HepG2 (cell line): ENCODE results near the gene IL17C. TPM values are rescaled to one million over a fixed set of nuclear protein-coding genes. Genes with fewer than 3 reads are reported as not detected.

Source experiments
- ATAD3A ChIP-seq: sonication (generic); formaldehyde crosslinking; IDR thresholded peaks from 2 replicates; pipeline ENCODE4 v1.4.0; 2020; ENCODE audit warnings: missing genetic modification reagents
- ATF4 ChIP-seq, 2 experiments: fragments of 450-650 bp in 1 of 2; sonication (generic) in 1 of 2; formaldehyde crosslinking; IDR thresholded peaks; 2 replicates each; pipeline versions ENCODE4 v1.5.0 to v1.8.0; 2020 to 2022; ENCODE audit warnings: mild to moderate bottlenecking in 1 of 2, missing genetic modification reagents in 1 of 2
- DMTF1 ChIP-seq: sonication (generic); formaldehyde crosslinking; IDR thresholded peaks from 2 replicates; pipeline ENCODE4 v1.4.0; 2020; ENCODE audit warnings: mild to moderate bottlenecking, missing genetic modification reagents
- FOXO4 ChIP-seq: sonication (generic); formaldehyde crosslinking; conservative IDR thresholded peaks from 2 replicates; pipeline ENCODE4 v1.8.1; 2023; ENCODE audit warnings: missing genetic modification reagents
- JUNB ChIP-seq: sonication (generic); formaldehyde crosslinking; IDR thresholded peaks from 2 replicates; pipeline ENCODE4 v1.8.0; 2022; ENCODE audit warnings: missing genetic modification reagents, mild to moderate bottlenecking, borderline replicate concordance
- KAT7 ChIP-seq: IDR thresholded peaks from 2 replicates; pipeline ENCODE4 v1.6.1; 2018; ENCODE audit warnings: borderline replicate concordance, missing compliant biosample characterization
- MAZ ChIP-seq, 2 experiments: sonication (generic) in 1 of 2; formaldehyde crosslinking in 1 of 2; IDR thresholded peaks; 2 replicates each; pipeline versions ENCODE4 v1.5.0 to v1.6.1; 2012 to 2020; ENCODE audit warnings: low read depth in 2 of 2, mild to moderate bottlenecking in 2 of 2, borderline replicate concordance in 1 of 2, improper control_type of control experiment in 1 of 2, low read length in 1 of 2, missing genetic modification reagents in 1 of 2, moderate library complexity in 1 of 2
- NAIF1 ChIP-seq: sonication (generic); formaldehyde crosslinking; IDR thresholded peaks from 2 replicates; pipeline ENCODE4 v1.5.0; 2020; ENCODE audit warnings: mild to moderate bottlenecking, missing genetic modification reagents, borderline replicate concordance
- NRL ChIP-seq: sonication (generic); formaldehyde crosslinking; IDR thresholded peaks from 2 replicates; pipeline ENCODE4 v1.5.0; 2020; ENCODE audit warnings: missing genetic modification reagents, mild to moderate bottlenecking, moderate library complexity, borderline replicate concordance
- PCBP2 ChIP-seq: fragments of 200-400 bp; formaldehyde crosslinking; optimal IDR thresholded peaks from 2 replicates; pipeline ENCODE3; 2018; ENCODE audit warnings: low read length, low read depth; ENCODE audit not compliant: poor library complexity, severe bottlenecking
- RFXANK ChIP-seq: IDR thresholded peaks from 2 replicates; pipeline ENCODE4 v1.6.1; 2016
- SMAD1 ChIP-seq: sonication (generic); formaldehyde crosslinking; IDR thresholded peaks from 2 replicates; pipeline ENCODE4 v1.4.0; 2020; ENCODE audit warnings: missing genetic modification reagents, low read depth, mild to moderate bottlenecking, borderline replicate concordance
- ZBTB38 ChIP-seq: sonication (generic); formaldehyde crosslinking; IDR thresholded peaks from 2 replicates; pipeline ENCODE4 v1.5.1; 2020; ENCODE audit warnings: mild to moderate bottlenecking, missing genetic modification reagents
- ZMYM2 ChIP-seq: sonication (generic); formaldehyde crosslinking; IDR thresholded peaks from 2 replicates; pipeline ENCODE4 v1.8.0; 2022; ENCODE audit warnings: mild to moderate bottlenecking, missing genetic modification reagents
- ZNF18 ChIP-seq: sonication (generic); formaldehyde crosslinking; IDR thresholded peaks from 2 replicates; pipeline ENCODE4 v1.8.0; 2022; ENCODE audit warnings: mild to moderate bottlenecking, missing genetic modification reagents; ENCODE audit not compliant: insufficient replicate concordance
- ZNF367 ChIP-seq: sonication (generic); formaldehyde crosslinking; IDR thresholded peaks from 2 replicates; pipeline ENCODE4 v1.4.0; 2020; ENCODE audit warnings: missing genetic modification reagents, borderline replicate concordance
- ZNF616 ChIP-seq: sonication (generic); formaldehyde crosslinking; IDR thresholded peaks from 2 replicates; pipeline ENCODE4 v1.5.0; 2020; ENCODE audit warnings: low read depth, mild to moderate bottlenecking, missing genetic modification reagents
- ZNF670 ChIP-seq: sonication (generic); formaldehyde crosslinking; IDR thresholded peaks from 2 replicates; pipeline ENCODE4 v1.8.0; 2022; ENCODE audit warnings: mild to moderate bottlenecking, missing genetic modification reagents, borderline replicate concordance
- ZNF770 ChIP-seq: sonication (generic); formaldehyde crosslinking; IDR thresholded peaks from 2 replicates; pipeline ENCODE4 v1.5.0; 2020; ENCODE audit warnings: mild to moderate bottlenecking, missing genetic modification reagents
- polyA plus RNA-seq, 8 experiments: library from polyadenylated mRNA; depleted of rRNA in 3 of 8; stranded (reverse) in 7 of 8; unstranded in 1 of 8; fragments of >200 nt; fragmentation: Illumina TruSeq in 4 of 8; extraction: Trizol in 4 of 8; gene quantifications; 2 replicates each; pipeline versions ENCODE4 v1.2.1 to v1.2.3, GENCODE V29; 2011 to 2016; ENCODE audit warnings: low read depth in 4 of 8, missing spikeins in 1 of 8, mixed read lengths in 1 of 8; ENCODE audit not compliant: insufficient read depth in 1 of 8
- total RNA-seq, 5 experiments: library from RNA; depleted of rRNA; stranded (reverse); fragments of >200 nt; fragmentation: Illumina TruSeq; extraction: Trizol; gene quantifications; 2 replicates each; pipeline ENCODE4 v1.2.3, GENCODE V29; 2016; ENCODE audit warnings: low read depth in 1 of 5

Gene IL17C
- total and polyA plus RNA-seq, 2 of the 13 experiments (the other 11 are each of a cell fraction or from before 2014, with no cell fraction given): not detected

- TF ChIP-seq NAIF1 (no peak), ATF4 (CRISPR knock-in tag; IDR thresholded peaks at IDR 0.05) (no peak), ZNF367 (CRISPR knock-in tag) (no peak), ZMYM2 (0 out of 2 replicates have a peak, but pooled peaks have one; percentile 9), ZNF770 (CRISPR knock-in tag) (peak; percentile 59; the same call in 1 of the 2 replicates), SMAD1 (CRISPR knock-in tag) (no peak), JUNB (CRISPR knock-in tag) (no peak), NRL (CRISPR knock-in tag) (no peak), RFXANK (CRISPR knock-in tag) (no peak), ZNF616 (CRISPR knock-in tag) (no peak), ZNF670 (CRISPR knock-in tag) (no peak), ZBTB38 (CRISPR knock-in tag) (peak; percentile 81), ZNF18 (CRISPR knock-in tag) (no peak), ATAD3A (CRISPR knock-in tag) (no peak), KAT7 (CRISPR knock-in tag) (no peak), PCBP2 (no peak), MAZ (IDR thresholded peaks at IDR 0.05; ENCODE audit: borderline replicate concordance, low read depth, low read length) (no peak), MAZ (CRISPR knock-in tag; IDR thresholded peaks at IDR 0.05; ENCODE audit: low read depth) (no peak), FOXO4 (CRISPR knock-in tag) (no peak), DMTF1 (CRISPR knock-in tag) (no peak)
Observed at GRCh38 chr16:88619859-88620815, 18.2 kb upstream of the IL17C start (continued).
